Measurements from ENCODE around the gene TFR2. TPM values are rescaled to one million over a fixed set of nuclear protein-coding genes. Genes with fewer than 3 reads are reported as not detected.

The TFR2 gene
- total RNA-seq = under 1 TPM in 1 of 2 donors, not detected in 1; 0.19 TPM

DNA sequence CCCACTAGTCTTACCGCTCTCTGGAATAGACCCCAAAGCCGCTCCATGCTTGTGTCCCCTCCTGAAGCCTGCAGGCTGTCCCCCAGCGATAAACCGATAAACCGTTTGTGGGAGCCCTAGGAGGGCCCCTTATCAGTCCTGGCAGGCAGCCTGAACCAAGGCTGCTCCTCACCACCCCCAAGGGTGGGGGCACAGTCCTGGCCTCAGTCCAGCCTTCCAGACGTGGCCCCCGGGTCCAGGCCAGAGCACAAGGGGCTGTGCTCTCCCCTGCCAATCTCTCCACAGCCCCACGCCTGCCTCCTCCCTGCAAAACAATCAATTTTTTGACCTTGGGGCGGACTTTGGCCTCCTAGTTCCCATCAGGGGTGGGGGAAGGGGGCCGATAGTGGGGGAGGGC, at the start of gene TFR2:
Gene TFR2 (minus strand): TSS at position 90 of the 397 bp plus-strand sequence. CDS start 43 bp downstream, at position 47.
- Histone ChIP-seq H3K4me3 (no peak within 1 kb of the TSS), H3K27ac (no peak within 1 kb of the TSS), H3K9me3 (no peaks in the 10 kb centered on the region), H3K27me3 (no peaks in the 10 kb centered on the region), H3K4me1 (no peaks in the 10 kb centered on the region), H3K36me3 (no peaks in the 10 kb centered on the region)
- TF ChIP-seq, protein P1, sequence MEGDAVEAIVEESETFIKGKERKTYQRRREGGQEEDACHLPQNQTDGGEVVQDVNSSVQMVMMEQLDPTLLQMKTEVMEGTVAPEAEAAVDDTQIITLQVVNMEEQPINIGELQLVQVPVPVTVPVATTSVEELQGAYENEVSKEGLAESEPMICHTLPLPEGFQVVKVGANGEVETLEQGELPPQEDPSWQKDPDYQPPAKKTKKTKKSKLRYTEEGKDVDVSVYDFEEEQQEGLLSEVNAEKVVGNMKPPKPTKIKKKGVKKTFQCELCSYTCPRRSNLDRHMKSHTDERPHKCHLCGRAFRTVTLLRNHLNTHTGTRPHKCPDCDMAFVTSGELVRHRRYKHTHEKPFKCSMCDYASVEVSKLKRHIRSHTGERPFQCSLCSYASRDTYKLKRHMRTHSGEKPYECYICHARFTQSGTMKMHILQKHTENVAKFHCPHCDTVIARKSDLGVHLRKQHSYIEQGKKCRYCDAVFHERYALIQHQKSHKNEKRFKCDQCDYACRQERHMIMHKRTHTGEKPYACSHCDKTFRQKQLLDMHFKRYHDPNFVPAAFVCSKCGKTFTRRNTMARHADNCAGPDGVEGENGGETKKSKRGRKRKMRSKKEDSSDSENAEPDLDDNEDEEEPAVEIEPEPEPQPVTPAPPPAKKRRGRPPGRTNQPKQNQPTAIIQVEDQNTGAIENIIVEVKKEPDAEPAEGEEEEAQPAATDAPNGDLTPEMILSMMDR (IDR thresholded peaks at IDR 0.05) = no peak
- no peak for DNase-seq (ENCODE audit: low spot score)

DNA sequence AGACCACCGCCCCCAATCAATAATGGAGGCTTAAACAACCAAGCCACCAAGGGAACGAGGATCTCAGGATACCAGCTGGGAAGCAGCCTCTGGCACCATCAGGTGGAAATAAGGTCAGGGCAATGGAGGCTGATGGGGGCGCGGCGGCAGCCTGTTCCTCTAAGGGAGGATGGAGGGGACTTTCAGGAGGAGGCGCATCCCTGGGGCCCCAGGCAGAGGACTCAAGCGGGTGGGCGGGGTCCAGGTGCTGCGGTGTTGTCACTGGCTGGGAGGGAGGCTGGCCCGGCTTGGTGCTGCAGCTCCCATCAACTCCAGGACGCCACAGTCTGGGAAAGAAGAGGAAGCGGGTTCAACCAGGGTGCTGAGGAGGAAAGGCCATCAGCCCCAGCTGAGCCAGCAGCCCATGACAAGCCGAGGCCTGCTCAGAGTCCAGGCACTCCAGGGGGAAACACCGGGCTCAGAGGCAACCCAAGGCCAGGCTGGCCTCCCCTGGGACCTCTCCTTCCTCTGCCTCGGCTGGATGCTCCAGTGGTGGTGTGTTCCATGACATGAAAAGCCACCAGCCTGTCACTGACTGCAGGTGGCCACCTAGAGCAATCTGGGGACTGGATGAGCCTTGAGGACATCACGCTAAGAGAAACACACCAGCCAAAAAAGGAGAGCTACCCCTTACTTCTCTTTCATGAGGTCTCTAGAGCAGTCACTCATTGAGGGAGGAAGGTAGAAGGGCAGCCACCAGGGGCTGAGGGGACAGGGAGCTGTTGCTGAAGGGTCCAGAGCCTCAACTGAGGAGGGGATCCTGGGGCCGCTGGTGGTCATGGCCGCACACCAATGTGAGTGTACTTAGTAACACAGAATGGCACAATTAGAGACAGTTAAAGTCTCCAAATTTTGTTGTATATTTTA, 48.1 kb upstream of the TFR2 start:
- Histone ChIP-seq H3K36me3 (peaks cover 43% of the 10 kb centered on the region), H3K4me3 (no peak overlapping the region), H3K9me3 (no peaks in the 10 kb centered on the region), H3K27ac (peak overlapping the region in 1 of 2 donors; percentile 28), H3K4me1 (peaks cover 0 to 62% of the 10 kb centered on the region in 2 donors), H3K27me3 (no peaks in the 10 kb centered on the region)
- no peak for DNase-seq (ENCODE audit: low spot score)
- TF ChIP-seq, protein P1 (IDR thresholded peaks at IDR 0.05) = no peak

DNA sequence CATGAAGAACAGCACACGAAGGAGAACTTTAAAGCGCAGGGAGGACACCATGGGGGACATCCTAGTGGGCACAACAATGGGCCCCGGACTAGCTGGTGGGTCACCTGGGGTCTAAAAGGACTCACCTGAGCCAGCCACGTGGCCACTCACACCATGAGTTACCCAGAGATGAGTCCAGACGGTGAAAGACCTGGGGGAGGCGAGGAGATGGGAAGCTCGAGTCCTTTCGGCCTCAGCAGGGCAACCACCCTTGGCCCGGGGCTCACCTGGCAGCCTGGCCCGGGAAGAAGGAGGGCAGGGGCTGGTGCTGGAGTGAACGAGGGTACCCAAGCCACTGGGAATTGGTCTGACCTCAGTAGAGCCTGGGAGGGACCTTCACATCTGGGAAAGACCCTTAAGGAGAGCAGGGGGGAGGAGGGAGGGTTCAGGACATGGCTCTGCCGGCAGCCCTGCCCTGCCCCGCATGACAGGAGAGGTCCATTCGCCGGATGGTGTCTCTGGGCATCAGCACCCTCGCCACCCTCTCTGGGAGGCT, 47.0 kb upstream of the TFR2 start:
- no peak for DNase-seq (ENCODE audit: low spot score)
- Histone ChIP-seq H3K9me3 (no peaks in the 10 kb centered on the region), H3K4me3 (no peak overlapping the region), H3K4me1 (peaks cover 0 to 61% of the 10 kb centered on the region in 2 donors), H3K27me3 (no peaks in the 10 kb centered on the region), H3K36me3 (peaks cover 54% of the 10 kb centered on the region), H3K27ac (peak overlapping the region in 1 of 2 donors; percentile 6)
- TF ChIP-seq, protein P1 (IDR thresholded peaks at IDR 0.05) = no peak

DNA sequence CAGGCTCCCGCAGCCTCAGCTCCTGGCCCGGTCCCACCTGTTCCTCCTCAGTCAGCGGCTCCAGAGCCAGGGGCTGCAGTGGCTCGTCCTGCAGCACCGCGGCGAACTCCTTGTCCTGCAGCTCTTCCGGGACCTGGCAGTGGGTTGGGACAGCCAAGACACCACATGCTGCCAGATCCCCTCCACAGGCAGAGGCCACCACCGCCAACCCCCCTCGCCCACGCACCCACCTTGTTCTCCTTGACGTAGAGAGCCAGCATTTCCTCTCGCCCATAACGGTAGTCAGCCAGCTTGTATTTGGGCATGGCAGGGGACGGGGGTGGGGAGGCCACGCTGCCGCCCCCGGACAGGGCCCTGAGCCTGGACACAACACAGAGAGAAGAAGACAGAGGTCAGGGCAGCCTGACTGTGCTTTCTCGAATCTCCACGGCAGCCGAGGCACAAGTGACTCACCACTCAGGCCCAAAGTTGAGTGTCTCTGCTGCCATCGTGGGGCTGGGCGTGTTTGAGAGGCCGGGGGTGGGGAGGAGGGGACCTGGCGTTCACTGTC, 46.5 kb upstream of the TFR2 start:
- Histone ChIP-seq H3K27ac (peak overlapping the region in 1 of 2 donors; percentile 6), H3K27me3 (no peaks in the 10 kb centered on the region), H3K36me3 (peaks cover 60% of the 10 kb centered on the region), H3K9me3 (no peaks in the 10 kb centered on the region), H3K4me1 (peaks cover 0 to 56% of the 10 kb centered on the region in 2 donors), H3K4me3 (no peak overlapping the region)
- TF ChIP-seq, protein P1 (IDR thresholded peaks at IDR 0.05) = no peak
- DNase-seq (ENCODE audit: low spot score) = no peak

DNA sequence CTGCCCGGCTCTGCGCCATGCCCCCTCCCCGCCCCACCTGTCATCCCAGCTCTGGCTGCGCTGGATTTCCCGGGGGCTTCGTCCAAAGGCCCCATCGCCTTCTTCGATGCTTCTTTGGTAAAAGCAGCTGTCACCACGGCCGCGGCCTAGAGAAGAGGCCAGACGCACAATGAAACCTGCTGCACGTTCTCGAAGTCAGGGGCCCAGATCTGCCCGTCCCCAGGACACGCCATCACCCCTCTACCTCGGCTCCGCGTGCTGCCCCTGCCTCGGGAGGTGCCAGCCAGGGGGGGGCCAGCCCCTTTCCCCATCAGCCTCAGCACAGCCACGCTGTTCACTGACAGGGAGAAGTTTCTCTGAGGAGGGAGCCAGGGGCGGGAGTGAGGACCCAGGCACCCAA, 45.9 kb upstream of the TFR2 start:
- TF ChIP-seq, protein P1 (IDR thresholded peaks at IDR 0.05) = no peak

More for the DNA sequence above, 45.9 kb upstream of the TFR2 start:
- Histone ChIP-seq H3K27ac (no peak overlapping the region), H3K27me3 (no peaks in the 10 kb centered on the region), H3K36me3 (peaks cover 66% of the 10 kb centered on the region), H3K4me3 (no peak overlapping the region), H3K4me1 (peaks cover 0 to 50% of the 10 kb centered on the region in 2 donors), H3K9me3 (no peaks in the 10 kb centered on the region)
- no peak for DNase-seq (ENCODE audit: low spot score)
